ENCODE measurements around the gene GIPC2.
A peak's percentile ranks its signal among the peaks of the same experiment; 100 is the strongest.
"Not testable (repeated sequence)": the region's sequence is repeated elsewhere in the genome, so short reads cannot be mapped to it uniquely, and the experiment has no call there.

GIPC2 gene

DNA sequence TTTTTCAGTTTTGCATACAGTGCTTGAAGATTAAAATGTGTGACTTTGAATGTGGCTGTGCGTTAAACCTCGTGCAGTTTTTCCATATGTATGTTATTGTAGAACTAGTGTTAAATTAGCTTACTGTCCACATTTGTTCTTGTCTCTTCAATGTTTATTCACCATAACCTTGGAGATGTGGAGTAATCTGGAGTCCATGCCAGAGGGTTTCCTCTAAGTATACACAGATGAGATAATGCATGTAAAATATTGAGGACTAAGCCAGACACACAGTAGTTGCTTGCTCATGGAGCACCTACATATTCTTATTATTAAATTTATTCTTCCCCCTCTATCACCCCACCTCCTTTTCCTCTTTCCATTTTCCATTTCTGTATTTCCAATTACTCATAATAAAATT is 7.7 kb upstream of the GIPC2 start:
- no peak for DNase-seq

DNA sequence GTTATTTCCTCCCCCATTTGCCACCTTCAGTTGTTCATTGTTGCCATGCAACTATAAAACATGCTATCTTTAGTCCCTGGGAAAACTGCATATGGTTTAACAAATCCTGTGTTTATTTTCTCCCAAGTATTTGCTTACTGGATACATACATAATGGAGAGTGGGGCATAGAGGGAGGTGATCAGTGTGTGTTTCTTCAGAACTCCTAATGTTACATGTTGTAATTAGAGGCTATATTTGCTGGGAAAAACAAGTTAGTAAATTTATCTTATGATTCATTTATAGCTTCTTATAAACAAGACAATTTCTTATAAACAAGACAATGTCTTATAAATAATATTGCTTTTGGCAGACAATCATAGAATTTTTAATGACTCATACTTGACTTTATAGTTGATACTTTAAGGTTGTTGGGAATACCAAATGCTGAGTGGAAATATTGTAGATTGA is 7.3 kb upstream of the GIPC2 start:
- DNase-seq = no peak

GRCh38 chr1:78040484-78041089 is 5.2 kb upstream of the GIPC2 start:
- no peak for DNase-seq

DNA sequence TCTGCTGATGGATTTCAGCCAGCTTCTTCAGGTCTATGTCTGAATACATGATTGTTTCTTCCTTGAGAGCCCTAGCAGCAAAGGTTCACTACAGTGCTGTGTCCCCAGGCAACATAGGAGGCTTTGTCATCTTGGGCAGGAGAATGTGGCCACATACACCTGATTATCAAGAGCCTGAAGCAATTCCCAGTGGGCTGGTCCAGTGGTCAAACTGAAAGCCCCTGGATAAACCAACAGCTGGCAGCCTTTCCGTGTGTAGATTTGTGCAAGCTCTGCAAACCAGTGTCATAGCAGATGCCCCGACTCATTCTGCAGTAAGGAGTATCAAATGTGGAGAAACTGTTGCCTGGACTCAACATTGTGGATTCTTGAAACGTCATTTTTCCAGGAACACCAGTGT is 2.3 kb upstream of the GIPC2 start:
- DNase-seq = no peak

- no peak for DNase-seq
Observed at GRCh38 chr1:78044796-78045562, 787 bp upstream of the GIPC2 start.

DNA sequence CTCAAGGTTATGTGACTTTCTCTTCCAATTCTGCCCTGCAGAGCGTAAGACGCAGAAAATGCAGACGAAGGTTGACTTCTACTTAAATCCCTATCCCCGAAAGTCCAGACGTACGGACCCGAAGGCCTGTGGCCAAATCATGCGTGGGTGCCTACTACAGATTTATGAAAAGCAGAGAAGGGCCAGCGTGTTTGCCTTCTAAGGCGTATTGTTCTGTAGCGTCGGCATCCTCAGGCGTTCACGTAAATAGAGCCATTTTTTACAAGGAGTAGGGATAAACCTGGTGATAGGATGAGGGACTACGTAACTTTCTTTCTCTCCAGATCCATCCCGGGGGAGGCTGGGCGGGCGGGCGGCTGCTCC is 222 bp upstream of the GIPC2 start:
- no peak for DNase-seq

DNA sequence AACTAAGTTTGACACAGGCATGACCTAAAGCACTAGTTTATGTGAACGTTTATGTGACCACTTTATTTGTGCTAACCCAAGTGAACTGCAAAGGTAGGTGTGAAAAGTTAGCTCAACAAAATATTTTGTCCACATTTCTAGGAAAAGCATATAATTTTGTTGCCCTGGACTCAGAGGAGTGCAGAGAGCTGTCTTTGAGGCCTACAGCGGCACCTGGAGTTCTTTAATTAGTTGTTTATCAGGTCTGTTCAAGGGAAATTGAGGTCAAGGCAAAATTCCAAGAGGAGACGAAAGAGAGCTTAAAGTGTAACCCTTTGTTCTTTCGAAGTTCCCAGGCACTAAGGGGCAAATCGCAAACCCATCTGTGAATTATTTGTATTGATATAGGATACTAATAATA is 1.3 kb downstream of the GIPC2 start:
- no peak for DNase-seq

DNA sequence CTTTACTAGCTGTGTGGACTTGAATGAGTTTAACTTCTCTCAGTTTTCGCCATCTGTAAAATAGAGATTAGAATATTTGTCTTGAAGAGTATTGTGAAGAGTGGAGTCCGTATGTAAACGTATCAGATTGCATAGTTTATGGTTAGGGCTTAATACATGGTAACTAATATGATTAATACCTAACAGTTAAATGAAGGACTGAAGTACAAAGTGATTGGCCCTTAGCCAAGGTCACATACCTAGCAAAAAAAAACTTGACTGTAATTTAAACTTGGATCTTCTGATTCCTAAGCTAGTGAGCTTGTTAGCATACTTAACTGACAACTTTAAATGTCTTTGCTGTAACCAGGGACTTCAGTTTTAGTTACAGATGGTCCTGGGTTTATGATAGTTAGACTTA is 1.9 kb downstream of the GIPC2 start:
- no peak for DNase-seq

DNA sequence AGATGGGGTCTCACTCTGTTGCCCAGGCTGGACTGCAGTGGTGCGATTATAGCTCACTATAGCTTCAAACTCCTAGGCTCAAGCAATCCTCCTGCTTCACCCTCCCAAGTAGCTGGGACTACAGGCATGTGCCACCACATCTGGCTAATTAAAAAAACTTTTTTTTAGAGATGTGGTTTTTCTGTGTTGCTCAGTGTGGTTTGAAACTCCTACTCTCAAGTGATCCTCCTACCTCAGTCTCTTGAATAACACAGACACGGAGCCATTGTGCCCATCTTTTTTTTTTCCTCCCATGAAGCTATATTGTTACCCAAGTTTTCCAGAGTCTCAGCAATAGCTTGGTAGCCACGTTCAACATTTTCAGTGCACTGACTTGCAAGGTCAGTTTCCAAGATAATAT is 2.7 kb downstream of the GIPC2 start:
- DNase-seq = no peak

GRCh38 chr1:78049396-78049795 is 3.6 kb downstream of the GIPC2 start:
- DNase-seq = no peak

- DNase-seq = no peak
Observed at GRCh38 chr1:78051005-78051404, 5.2 kb downstream of the GIPC2 start.

- DNase-seq = peak; percentile 21 to 26
Observed at GRCh38 chr1:78052685-78053405, 7.1 kb downstream of the GIPC2 start.

- DNase-seq = no peak
Observed at GRCh38 chr1:78053498-78053897, 7.7 kb downstream of the GIPC2 start.

DNA sequence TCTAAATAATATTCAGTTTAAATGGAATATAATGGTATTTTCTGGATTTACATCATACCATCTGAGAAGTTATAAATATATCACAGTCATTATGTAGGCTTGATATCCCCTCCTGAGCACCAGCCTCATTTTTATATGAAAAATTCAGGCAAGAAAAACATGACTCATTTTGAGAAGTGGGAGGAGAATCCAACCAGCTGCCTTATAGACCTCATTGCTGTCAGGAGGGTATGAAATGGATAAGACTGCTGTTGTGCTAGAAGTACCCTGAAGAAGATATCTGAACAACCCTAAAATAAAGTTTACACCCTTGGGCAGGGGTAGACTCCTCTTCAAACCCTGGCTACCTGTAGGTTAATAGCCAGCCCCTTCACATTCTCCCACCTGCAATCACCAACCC is 8.8 kb downstream of the GIPC2 start:
- no peak for DNase-seq

- DNase-seq = no peak
Observed at GRCh38 chr1:78054972-78055371, 9.2 kb downstream of the GIPC2 start.

- DNase-seq = no peak
Observed at GRCh38 chr1:78055565-78056132, 9.9 kb downstream of the GIPC2 start.

DNA sequence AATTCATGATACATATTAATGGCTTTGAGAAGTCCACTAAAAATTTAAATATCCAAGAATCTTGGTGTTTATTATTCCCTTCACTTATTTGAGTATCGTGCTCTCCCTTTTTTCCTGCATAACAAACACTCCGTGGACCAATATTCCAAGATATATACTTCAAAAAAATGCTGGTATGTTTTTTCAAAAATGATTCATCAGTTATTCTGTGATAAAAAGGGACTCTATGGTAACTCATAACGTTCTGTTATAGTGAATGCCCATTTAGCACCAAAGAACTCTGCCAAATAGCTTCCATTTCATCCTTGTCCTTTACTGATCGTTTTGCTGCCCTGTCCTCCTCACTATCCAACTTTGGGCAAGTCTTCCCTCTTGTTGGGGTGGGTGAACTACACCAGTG is 12.9 kb downstream of the GIPC2 start:
- DNase-seq = no peak

DNA sequence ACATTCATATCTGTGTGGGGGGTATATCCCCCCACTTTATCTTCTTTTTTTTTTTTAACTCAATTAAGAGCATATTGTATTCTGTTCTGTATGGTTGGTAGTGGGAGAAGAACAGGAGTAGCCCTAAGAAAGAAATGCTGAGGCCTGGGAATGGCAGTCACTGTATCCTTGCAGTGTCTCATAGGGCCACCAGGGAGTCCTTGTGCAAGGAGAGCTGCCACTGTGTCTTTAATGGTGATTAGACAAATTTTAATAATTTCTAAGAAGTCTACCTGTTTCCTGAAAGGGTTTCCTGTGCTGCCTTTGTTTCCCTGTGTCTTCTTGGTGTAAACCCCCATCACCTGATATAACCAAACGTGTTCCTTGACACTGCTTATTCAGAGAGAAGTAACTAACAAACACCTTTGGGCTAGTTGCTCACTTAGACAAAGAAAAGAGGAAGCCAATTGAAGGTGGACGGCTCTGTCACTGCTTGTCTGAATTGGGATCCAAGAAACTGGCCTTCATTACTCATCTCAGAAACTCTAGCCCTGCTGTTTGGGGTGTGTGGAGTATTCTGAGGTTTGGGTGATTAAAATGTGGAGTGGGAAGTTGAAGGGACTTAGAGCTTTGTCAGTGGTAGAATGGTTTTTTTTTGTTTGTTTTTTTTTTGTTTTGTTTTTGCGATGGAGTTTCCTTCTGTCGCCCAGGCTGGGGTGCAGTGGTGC is 15.2 kb downstream of the GIPC2 start:
- DNase-seq = no peak

DNA sequence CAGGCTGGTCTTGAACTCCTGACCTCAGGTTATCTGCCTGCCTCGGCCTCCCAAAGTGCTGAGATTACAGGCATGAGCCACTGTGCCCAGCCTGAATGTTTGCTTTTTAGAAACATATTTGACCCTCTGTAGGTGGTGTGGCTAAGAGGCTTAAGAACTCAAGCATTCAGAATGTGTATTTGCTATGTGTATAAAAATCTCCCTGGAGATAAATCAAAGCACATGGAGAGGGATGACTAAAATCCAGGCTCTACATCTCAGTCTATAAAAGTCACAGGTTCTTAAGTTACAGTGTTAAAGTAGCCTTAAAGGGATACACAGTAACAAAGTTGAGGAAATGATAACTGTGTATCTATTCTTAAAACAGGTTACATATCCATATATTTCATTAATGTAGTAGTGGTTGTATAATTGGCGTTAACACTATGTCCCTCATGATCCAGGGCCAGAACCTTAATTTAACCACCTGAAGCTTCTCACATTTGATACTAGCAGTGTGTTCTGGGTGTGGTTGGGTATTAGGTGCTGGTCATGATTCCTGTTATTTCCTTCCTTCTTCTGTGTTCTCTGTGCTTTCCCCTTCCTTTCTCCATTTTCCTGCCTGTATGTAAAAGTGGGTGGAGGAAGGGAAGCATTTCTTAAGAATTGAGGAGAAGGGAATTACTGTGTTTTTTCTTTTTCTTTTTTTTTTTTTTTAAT is 16.2 kb downstream of the GIPC2 start:
- no peak for DNase-seq

DNA sequence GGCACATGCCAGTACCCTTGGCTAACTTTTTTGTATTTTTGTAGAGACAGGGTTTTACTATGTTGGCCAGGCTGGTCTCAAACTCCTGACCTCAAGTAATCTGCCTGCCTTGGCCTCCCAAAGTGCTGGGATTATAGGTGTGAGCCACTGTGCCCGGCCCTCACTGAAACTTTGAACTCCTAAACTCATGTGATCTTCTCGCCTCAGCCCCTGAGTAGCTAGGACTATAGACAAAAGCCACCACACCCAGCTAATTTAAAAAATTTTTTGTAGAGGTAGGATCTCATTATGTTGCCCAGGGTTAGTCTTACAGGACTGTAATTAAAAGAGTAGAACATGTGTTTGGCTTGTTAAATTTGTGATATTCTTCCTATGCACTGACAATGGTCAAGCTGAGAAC is 19.1 kb downstream of the GIPC2 start:
- DNase-seq = not testable (repeated sequence)

- no peak for DNase-seq
Observed at GRCh38 chr1:78068681-78069283, 23.0 kb downstream of the GIPC2 start.

GRCh38 chr1:78069784-78070183 is 24.0 kb downstream of the GIPC2 start:
- DNase-seq = no peak
